Stimulated activated CD4-positive, alpha-beta T cell treated with anti-CD3 and anti-CD28 coated beads, Interleukin-12 subunit alpha, Interleukin-12 subunit beta, amount 100 ng/mL, for 4 hours (primary cell): ENCODE results near the gene CBL.
"Not testable (repeated sequence)": the region's sequence is repeated elsewhere in the genome, so short reads cannot be mapped to it uniquely, and the experiment has no call there.

Experiments used
- DNase-seq: peaks from one replicate; pipeline ENCODE4 v3.0.0-alpha.2; 2020

Gene CBL

GRCh38 chr11:119205574-119206510 lies at the start of gene CBL:
TSS of gene CBL (plus strand) at chr11:119206339. CDS start at chr11:119206418, 79 bp downstream.
- DNase-seq, result peak; percentile 99

DNA sequence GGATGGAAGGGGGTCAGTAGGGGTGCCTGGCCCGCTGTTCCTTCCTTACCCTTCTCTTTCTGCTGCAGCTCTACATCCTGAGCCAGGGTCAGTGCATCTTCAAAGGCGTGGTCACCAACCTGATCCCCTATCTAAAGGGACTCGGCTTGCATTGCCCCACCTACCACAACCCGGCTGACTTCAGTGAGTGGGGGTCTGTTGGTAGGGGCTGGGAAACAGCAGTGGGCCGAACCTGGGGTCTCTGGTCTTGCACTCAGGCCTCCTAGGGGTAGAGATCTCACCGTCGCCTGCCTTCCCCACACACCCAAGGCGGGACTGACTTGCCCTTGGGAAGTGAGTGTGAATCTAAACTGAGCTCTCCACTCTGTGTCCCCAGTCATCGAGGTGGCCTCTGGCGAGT lies 49.6 kb upstream of the CBL start:
- DNase-seq, result no peak

- no peak for DNase-seq
Observed at GRCh38 chr11:119157063-119157462, 49.1 kb upstream of the CBL start.

GRCh38 chr11:119158467-119158866 lies 47.7 kb upstream of the CBL start:
- DNase-seq, result no peak

DNA sequence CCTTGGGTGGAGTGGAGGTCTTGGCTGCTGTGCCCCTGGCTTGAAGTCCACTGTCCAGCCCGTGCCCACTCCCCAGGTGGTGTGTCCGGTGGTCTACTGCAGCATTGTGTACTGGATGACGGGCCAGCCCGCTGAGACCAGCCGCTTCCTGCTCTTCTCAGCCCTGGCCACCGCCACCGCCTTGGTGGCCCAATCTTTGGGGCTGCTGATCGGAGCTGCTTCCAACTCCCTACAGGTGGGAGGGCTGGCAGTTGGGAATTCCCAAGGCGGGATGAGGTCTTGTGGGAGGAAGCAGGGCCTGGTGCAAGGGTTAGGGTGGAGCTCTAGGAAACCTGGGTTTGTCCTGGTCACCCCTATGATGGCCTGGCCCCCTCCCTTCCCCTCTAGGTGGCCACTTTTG lies 46.0 kb upstream of the CBL start:
- no peak for DNase-seq

- no peak for DNase-seq
Observed at GRCh38 chr11:119161871-119162270, 44.3 kb upstream of the CBL start.

GRCh38 chr11:119166368-119167076 lies 39.6 kb upstream of the CBL start:
- no peak for DNase-seq

- not testable (repeated sequence) for DNase-seq
Observed at GRCh38 chr11:119167077-119167458, 39.1 kb upstream of the CBL start.

DNA sequence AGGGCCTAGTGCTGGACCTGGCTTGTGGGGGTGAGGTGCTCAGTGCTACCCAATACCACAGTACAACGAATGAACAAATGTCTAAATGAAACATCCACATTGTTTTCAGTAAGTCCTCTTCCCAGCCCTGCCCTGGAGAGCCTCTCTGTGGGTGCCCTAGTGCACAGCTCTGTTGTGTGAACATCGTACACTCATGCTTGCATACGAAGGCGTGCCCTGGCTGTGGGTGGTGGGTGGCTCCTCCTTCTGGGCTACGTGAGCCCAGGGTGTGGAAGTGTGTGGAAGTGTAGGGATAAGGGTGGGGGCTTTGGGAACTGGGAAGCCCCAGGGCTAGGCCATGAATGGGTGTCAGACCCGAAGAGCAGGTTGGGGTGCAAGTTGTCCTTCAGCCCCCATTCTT lies 38.2 kb upstream of the CBL start:
- no peak for DNase-seq

- peak; percentile 79 for DNase-seq
Observed at GRCh38 chr11:119168471-119169281, 37.5 kb upstream of the CBL start, which contains the start of gene NLRX1. TSS of gene NLRX1 (plus strand) at chr11:119168725. CDS start at chr11:119171404, 2,679 bp downstream.

DNA sequence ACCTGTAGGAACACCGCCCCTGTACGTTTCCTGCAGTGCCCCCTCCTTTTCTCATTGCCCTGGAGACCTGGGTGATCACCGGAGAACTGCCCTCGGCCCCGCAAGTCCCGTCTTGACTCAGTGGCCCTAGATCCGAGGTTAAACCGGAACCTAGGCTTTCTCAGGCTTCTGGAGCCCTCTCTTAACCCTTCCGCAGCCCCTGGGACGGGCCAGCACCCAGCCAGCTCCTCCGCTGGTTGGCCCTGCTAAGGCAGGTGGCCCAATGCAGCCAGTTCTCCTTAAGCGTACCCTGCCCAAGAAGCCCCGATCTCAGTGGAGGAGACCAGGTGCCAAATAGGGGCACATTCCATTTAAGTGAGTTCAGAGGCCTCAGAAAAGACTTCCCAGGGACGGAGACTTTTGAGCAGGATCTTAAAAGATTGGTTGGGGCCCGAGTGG lies 36.8 kb upstream of the CBL start:
- DNase-seq, result peak; percentile 23

DNA sequence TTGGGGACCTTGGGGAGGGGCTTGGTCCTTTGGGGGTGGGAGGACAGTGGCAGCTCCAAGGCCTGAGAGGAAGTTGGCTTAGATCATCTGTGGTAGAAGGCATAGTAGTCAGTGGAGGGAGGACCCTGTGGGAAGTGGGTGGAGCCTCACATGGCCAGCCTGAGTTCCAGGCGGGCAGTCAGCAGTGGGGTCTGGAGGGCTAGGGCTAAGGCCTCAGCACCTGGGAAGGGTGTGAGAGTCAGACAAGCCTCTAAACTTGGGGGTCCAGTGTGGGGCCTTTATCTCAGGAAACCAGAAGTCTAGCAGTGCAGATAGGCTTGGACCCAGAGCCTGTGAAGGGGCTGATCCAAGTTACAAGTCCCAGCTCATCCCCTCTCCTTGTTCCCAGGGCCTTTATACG lies 33.6 kb upstream of the CBL start:
- no peak for DNase-seq

GRCh38 chr11:119173453-119173852 lies 32.7 kb upstream of the CBL start:
- no peak for DNase-seq

DNA sequence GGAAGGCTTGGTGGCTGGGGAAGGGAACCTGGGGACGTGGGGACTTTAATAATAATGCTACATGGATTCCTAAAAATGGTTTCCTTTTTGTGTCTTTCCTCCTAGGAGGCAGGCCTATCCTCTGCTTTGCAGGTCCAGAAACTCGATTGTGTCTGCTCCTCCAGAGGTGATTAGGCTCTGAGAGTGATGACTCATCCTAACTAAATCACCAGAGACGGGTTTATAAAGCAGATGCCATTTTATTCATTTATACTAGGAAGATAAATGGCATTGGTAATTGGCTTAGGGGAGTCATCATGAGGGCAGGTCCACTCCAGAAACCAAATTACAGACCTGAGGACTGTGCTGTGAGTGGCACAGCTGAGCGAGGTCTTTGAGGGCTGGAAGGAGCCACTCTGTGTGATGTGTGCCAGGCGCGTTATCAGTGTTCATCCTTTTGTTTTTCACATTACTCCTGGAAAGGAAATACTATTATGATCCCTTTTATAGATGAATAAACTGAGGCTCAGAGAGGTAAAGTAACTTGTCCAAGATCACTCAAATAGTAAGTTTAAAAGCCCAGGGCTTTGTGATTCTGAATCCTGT lies 30.6 kb upstream of the CBL start:
- no peak for DNase-seq

DNA sequence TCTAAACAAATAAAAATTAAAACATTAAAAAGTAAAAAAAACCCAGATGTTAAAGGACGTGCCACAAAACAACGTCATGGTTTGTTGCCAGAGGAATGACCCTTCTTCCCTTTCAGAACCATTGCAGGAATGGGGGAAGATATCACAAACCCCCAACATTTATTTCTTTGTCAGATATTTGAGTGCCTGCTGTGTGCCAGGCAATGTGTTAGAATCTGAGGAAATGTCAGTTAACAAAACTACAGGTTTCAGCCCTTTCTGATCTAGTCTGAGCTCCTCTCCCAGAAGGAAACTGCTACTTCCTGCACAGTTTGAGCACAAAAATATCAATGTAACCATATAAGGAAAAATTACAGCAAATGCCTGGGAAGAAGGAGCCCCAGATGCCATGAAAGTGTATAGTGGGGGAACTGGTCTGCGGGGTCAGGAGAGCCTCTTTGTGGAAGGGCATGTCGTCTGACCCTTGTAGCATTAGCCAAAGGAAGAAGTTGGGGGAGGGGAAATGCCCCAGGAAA lies 27.9 kb upstream of the CBL start:
- no peak for DNase-seq

GRCh38 chr11:119179342-119179741 lies 26.8 kb upstream of the CBL start:
- DNase-seq, result no peak

GRCh38 chr11:119179983-119180382 lies 26.2 kb upstream of the CBL start:
- DNase-seq, result no peak

- no peak for DNase-seq
Observed at GRCh38 chr11:119180729-119181676, 25.1 kb upstream of the CBL start.

DNA sequence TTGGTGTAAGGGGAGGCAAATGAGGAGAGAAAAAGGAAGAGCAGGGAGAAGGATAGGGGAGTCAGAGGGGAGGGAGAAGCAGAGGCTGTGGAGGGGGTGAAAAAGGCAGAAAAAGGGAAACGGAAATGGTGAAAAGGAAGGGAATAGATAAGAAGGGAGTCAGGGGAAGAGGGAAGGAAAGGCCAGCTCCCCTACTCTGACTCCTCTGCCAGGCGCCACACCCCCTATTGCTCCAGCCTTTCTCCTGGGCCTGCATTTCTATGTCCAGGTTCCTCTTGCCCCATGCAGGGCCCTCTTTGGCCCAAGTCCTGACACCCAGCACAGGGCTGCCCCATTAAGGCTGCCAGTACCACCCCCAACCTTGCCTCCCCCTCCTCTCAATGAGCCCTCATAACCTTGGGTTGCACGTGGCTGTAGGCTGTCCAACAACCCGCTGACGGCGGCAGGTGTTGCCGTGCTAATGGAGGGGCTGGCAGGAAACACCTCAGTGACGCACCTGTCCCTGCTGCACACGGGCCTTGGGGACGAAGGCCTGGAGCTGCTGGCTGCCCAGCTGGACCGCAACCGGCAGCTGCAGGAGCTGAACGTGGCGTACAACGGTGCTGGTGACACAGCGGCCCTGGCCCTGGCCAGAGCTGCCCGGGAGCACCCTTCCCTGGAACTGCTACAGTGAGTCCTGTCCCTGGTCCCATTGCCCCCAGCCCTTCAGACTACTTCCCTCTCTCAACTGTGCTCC lies 24.3 kb upstream of the CBL start:
- no peak for DNase-seq

- not testable (repeated sequence) for DNase-seq
Observed at GRCh38 chr11:119184399-119184798, 21.7 kb upstream of the CBL start.
